Liver (tissue), 9 donors: Measurements from ENCODE around the gene PUS7L. TPM values are rescaled to one million over a fixed set of nuclear protein-coding genes. Genes with fewer than 3 reads are reported as not detected.
"Not testable (repeated sequence)": the region's sequence is repeated elsewhere in the genome, so short reads cannot be mapped to it uniquely, and the experiment has no call there.

Experiments
- DNase-seq: peaks from one replicate; pipeline ENCODE4 v3.0.0-alpha.2; 2017; ENCODE audit warnings: low spot score
- H3K27ac ChIP-seq, 2 donors: one replicate each; pipeline ENCODE4 v1.7.0; 2013; ENCODE audit warnings: inconsistent platforms in 2 of 2, low read length in 2 of 2, control low read depth in 1 of 2, low read depth in 1 of 2, mild to moderate bottlenecking in 1 of 2
- H3K27me3 ChIP-seq, 4 donors: one replicate each; pipeline versions ENCODE4 v1.6.1 to v1.7.0; 2013; ENCODE audit warnings: low read length in 3 of 4, inconsistent platforms in 1 of 4, mild to moderate bottlenecking in 1 of 4, moderate library complexity in 1 of 4; ENCODE audit not compliant: control insufficient read depth in 4 of 4, insufficient read depth in 4 of 4
- H3K36me3 ChIP-seq, 4 donors: one replicate each; pipeline versions ENCODE4 v1.6.1 to v1.7.0; 2013; ENCODE audit warnings: low read length in 3 of 4, mild to moderate bottlenecking in 3 of 4, low read depth in 1 of 4, moderate library complexity in 1 of 4; ENCODE audit not compliant: control insufficient read depth in 4 of 4, insufficient read depth in 3 of 4
- H3K4me1 ChIP-seq, 4 donors: one replicate each; pipeline versions ENCODE4 v1.6.1 to v1.7.0; 2013; ENCODE audit warnings: low read length in 3 of 4, mild to moderate bottlenecking in 3 of 4, moderate library complexity in 1 of 4; ENCODE audit not compliant: control insufficient read depth in 4 of 4, insufficient read depth in 4 of 4
- H3K4me3 ChIP-seq, 3 donors: one replicate each; pipeline versions ENCODE4 v1.6.1 to v1.7.0; 2013; ENCODE audit warnings: low read length in 3 of 3, control low read depth in 1 of 3, low read depth in 1 of 3, mild to moderate bottlenecking in 1 of 3
- H3K9ac ChIP-seq, 2 donors: one replicate each; pipeline ENCODE4 v1.7.0; 2013; ENCODE audit warnings: low read length in 2 of 2, mild to moderate bottlenecking in 2 of 2, moderate library complexity in 2 of 2, control low read depth in 1 of 2, low read depth in 1 of 2
- H3K9me3 ChIP-seq, 4 donors: one replicate each; pipeline versions ENCODE4 v1.6.1 to v1.7.0; 2013; ENCODE audit warnings: low read length in 3 of 4; ENCODE audit not compliant: control insufficient read depth in 4 of 4
- ATF3 ChIP-seq: IDR thresholded peaks from 2 replicates; pipeline ENCODE4 v1.6.1; 2016; ENCODE audit warnings: antibody characterized with exemption
- EGR1 ChIP-seq, 2 donors: IDR thresholded peaks; 2 replicates each; pipeline ENCODE4 v1.6.1; 2016 to 2018; ENCODE audit warnings: antibody characterized with exemption in 2 of 2, low read depth in 2 of 2
- FOXA1 ChIP-seq: IDR thresholded peaks from 2 replicates; pipeline ENCODE4 v1.6.1; 2016; ENCODE audit warnings: antibody characterized with exemption
- FOXA2 ChIP-seq: IDR thresholded peaks from 2 replicates; pipeline ENCODE4 v1.6.1; 2016; ENCODE audit warnings: antibody characterized with exemption
- HNF4G ChIP-seq: IDR thresholded peaks from 2 replicates; pipeline ENCODE4 v1.6.1; 2016; ENCODE audit warnings: antibody characterized with exemption
- MAX ChIP-seq: IDR thresholded peaks from 2 replicates; pipeline ENCODE4 v1.6.1; 2016; ENCODE audit warnings: antibody characterized with exemption
- RXRA ChIP-seq, 2 donors: IDR thresholded peaks; 2 replicates each; pipeline ENCODE4 v1.6.1; 2017 to 2018; ENCODE audit warnings: antibody characterized with exemption in 2 of 2, mild to moderate bottlenecking in 1 of 2
- YY1 ChIP-seq: IDR thresholded peaks from 2 replicates; pipeline ENCODE4 v1.6.1; 2016; ENCODE audit warnings: antibody characterized with exemption, mild to moderate bottlenecking
- WGBS: extraction: QIAGEN DNeasy Blood & Tissue Kit; methylation state at CpG from one replicate; pipeline ENCODE4 v1.1.7; 2013; 5-methylcytosine and 5-hydroxymethylcytosine counted together
- polyA plus RNA-seq, 2 donors: library from polyadenylated mRNA; stranded (reverse) in 1 of 2; unstranded in 1 of 2; fragments of 200-250 nt in 1 of 2; fragments of >200 nt in 1 of 2; fragmentation: Nextera tagmentation in 1 of 2; extraction: Ambion mirVana in 1 of 2; gene quantifications; one replicate each; pipeline versions ENCODE4 v1.2.1 to v1.2.3, GENCODE V29; 2013 to 2015
- total RNA-seq, 2 donors: library from RNA; depleted of rRNA; stranded (reverse); fragments of >200 nt; gene quantifications; one replicate each; pipeline ENCODE4 v1.2.3, GENCODE V29; 2014
- TF ChIP-seq, protein P1 (sequence below): IDR thresholded peaks from 2 replicates; pipeline ENCODE4 v1.6.1; 2016; ENCODE audit warnings: antibody characterized with exemption
- donor health status: healthy.
- donor health status: healthy.
- donor health status: healthy.
- donor health status: healthy.
- donor health status: healthy.

The PUS7L gene
- total and polyA plus RNA-seq, 4 donors, result 1.7 to 9.2 (median 7.2) TPM

DNA sequence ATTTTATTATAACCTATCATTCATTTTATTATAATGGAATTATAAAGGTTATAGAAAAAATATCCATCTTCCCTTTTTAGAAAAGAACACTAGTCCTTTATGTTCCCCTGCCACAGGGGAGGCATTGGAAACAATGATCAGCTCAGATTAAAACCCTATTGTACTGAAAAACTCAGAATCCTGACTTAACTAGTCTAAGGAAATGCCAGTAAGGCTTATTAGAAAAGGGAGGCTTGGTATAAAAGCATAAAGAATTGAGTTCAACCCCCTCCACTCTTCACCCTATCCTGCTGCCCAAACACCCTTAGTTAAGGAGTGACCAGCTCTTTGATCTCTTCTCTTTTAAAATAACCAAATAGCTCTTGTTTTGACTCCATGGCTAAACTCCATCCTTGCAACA lies 36.0 kb downstream of the PUS7L start:
- DNase-seq, result no peak
- no peaks in the 10 kb centered on the region for H3K4me1 ChIP-seq
- no peaks in the 10 kb centered on the region for H3K36me3 ChIP-seq
- no peaks in the 10 kb centered on the region for H3K9me3 ChIP-seq
- H3K27me3 ChIP-seq, result no peaks in the 10 kb centered on the region
- no peak overlapping the region for H3K27ac ChIP-seq
- H3K9ac ChIP-seq, result no peak overlapping the region
- no peak overlapping the region for H3K4me3 ChIP-seq
- TF ChIP-seq, protein P1, sequence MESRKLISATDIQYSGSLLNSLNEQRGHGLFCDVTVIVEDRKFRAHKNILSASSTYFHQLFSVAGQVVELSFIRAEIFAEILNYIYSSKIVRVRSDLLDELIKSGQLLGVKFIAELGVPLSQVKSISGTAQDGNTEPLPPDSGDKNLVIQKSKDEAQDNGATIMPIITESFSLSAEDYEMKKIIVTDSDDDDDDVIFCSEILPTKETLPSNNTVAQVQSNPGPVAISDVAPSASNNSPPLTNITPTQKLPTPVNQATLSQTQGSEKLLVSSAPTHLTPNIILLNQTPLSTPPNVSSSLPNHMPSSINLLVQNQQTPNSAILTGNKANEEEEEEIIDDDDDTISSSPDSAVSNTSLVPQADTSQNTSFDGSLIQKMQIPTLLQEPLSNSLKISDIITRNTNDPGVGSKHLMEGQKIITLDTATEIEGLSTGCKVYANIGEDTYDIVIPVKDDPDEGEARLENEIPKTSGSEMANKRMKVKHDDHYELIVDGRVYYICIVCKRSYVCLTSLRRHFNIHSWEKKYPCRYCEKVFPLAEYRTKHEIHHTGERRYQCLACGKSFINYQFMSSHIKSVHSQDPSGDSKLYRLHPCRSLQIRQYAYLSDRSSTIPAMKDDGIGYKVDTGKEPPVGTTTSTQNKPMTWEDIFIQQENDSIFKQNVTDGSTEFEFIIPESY, result no peak
- no peak for TF ChIP-seq EGR1 (IDR thresholded peaks at IDR 0.05; ENCODE audit: low read depth in 2 of 2)
- TF ChIP-seq HNF4G, result no peak
- no peak for TF ChIP-seq FOXA2

- no peak overlapping the region for H3K9ac ChIP-seq
- WGBS, result 17% methylated on average over 2 of the region's 2 CpGs
Observed at GRCh38 chr12:43711348-43711747, 47.2 kb downstream of the PUS7L start.

DNA sequence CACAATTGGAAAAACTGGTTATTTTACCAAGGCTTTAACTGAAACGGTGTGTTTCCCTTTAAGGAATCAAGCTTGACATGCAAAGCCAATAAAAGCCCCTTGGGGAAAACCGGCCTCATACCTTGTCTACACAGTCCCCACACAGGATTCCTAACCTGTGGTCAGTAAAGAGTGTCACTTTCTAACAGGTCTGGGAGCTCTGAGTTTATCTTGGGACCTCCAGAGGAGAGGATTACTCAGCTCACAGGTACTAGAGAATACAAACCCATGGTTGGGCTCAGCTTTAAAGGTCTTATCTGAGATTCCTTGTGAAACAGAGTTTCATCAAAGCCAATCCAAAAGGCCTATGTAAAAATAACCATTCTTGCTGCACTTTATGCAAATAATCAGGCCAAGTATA lies 54.8 kb downstream of the PUS7L start:
- H3K36me3 ChIP-seq, DNase-seq, H3K4me3 ChIP-seq, H3K4me1 ChIP-seq, H3K9me3 ChIP-seq, H3K9ac ChIP-seq, H3K27ac ChIP-seq, H3K27me3 ChIP-seq: not testable (repeated sequence)
- 28% methylated on average over 2 of the region's 2 CpGs for WGBS

More at GRCh38 chr12:43711348-43711747, 47.2 kb downstream of the PUS7L start:
- TF ChIP-seq FOXA1 (no peak), ATF3 (no peak), RXRA (IDR thresholded peaks at IDR 0.05) (no peak), YY1 (peak; percentile 19), MAX (no peak)
- Histone ChIP-seq H3K36me3 (no peaks in the 10 kb centered on the region), H3K27ac (no peak overlapping the region), H3K4me1 (no peaks in the 10 kb centered on the region), H3K27me3 (no peaks in the 10 kb centered on the region), H3K4me3 (no peak overlapping the region), H3K9me3 (peaks cover 0 to 3% (median 1%) of the 10 kb centered on the region in 4 donors)
- no peak for DNase-seq

GRCh38 chr12:43701194-43701593 lies 57.4 kb downstream of the PUS7L start:
- WGBS, result 81% methylated on average over 1 of the region's 1 CpG
- H3K36me3 ChIP-seq, H3K9ac ChIP-seq: not testable (repeated sequence)

More at GRCh38 chr12:43701194-43701593, 57.4 kb downstream of the PUS7L start:
- not testable (repeated sequence) for H3K27me3 ChIP-seq, H3K27ac ChIP-seq, H3K4me3 ChIP-seq, H3K9me3 ChIP-seq, H3K4me1 ChIP-seq, DNase-seq
